Ectodermal cell (in vitro differentiated cells): ENCODE measurements around the gene OR4S2.

Experiments used
- H3K27ac ChIP-seq: 2 replicates; pipeline ENCODE4 v1.7.0; 2013; ENCODE audit warnings: mild to moderate bottlenecking, low read depth, low read length; ENCODE audit not compliant: insufficient read depth, poor library complexity, severe bottlenecking
- H3K27me3 ChIP-seq: 2 replicates; pipeline ENCODE4 v1.7.0; 2013; ENCODE audit warnings: mild to moderate bottlenecking, low read length; ENCODE audit not compliant: insufficient read depth, control insufficient read depth, poor library complexity, severe bottlenecking
- H3K36me3 ChIP-seq: one replicate; pipeline ENCODE4 v1.7.0; 2013; ENCODE audit warnings: low read length; ENCODE audit not compliant: control insufficient read depth, insufficient read depth
- H3K4me1 ChIP-seq: one replicate; pipeline ENCODE4 v1.7.0; 2013; ENCODE audit warnings: low read length; ENCODE audit not compliant: control insufficient read depth, insufficient read depth
- H3K4me3 ChIP-seq: 2 replicates; pipeline ENCODE4 v1.7.0; 2013; ENCODE audit warnings: low read depth, low read length, control low read depth; ENCODE audit not compliant: insufficient read depth
- H3K9me3 ChIP-seq: 2 replicates; pipeline ENCODE4 v1.7.0; 2013; ENCODE audit warnings: mild to moderate bottlenecking, low read length, moderate library complexity; ENCODE audit not compliant: control insufficient read depth
- WGBS, 2 experiments: methylation state at CpG; one replicate each; pipeline ENCODE4 v1.1.7; 2013; ENCODE audit warnings: missing lambda C conversion rate in 2 of 2; 5-methylcytosine and 5-hydroxymethylcytosine counted together

OR4S2 gene

DNA sequence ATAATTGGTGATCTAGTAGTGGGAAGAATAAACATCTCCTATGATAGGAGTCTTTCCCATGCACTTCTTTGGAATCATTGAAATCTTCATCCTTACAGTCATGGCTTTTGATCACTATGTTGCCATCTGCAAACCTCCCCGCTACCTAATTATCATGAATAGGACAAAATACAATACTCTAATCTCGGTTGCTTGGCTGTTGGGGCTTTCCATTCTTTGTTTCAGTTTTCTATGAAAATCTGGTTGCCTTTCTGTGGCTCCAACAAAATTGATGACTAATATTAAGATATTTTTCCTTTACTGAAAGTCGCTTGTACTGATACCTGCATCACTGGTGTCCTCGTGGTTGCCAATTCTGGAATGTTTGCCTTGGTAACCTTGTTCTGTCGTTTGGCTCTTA, 25.7 kb downstream of the OR4S2 start:
- Histone ChIP-seq H3K27ac (no peak overlapping the region), H3K36me3 (no peaks in the 10 kb centered on the region), H3K4me3 (no peak overlapping the region), H3K9me3 (peaks cover 4% of the 10 kb centered on the region), H3K27me3 (no peaks in the 10 kb centered on the region), H3K4me1 (no peaks in the 10 kb centered on the region)
- 63 to 70% methylated on average over 4 to 5 of the region's 5 CpGs for WGBS, 2 experiments

DNA sequence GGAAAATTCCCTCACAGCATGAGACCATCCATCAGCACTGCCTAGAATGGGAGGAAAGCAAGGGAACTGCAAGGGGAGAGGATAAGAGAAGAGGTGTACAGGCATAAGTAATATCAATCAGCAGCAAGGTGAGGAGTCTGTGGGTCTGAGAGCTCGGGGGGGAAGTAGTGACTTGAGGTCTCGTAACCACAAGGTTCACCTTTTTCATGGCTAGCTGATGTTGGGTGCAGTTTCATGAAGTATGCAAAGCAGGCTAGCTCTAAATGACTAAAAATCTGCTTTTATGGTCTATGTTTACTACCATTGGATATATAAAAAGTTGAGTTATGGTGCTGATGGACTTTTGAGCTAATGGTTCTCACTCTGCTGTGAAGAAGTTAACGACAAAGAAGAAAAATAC, 49.7 kb downstream of the OR4S2 start:
- no peaks in the 10 kb centered on the region for H3K27me3 ChIP-seq
- 81% methylated on average over 3 of the region's 3 CpGs for WGBS, 2 experiments
- peaks cover 14% of the 10 kb centered on the region for H3K9me3 ChIP-seq
- no peak overlapping the region for H3K27ac ChIP-seq
- H3K4me1 ChIP-seq: no peaks in the 10 kb centered on the region
- no peak overlapping the region for H3K4me3 ChIP-seq
- no peaks in the 10 kb centered on the region for H3K36me3 ChIP-seq

DNA sequence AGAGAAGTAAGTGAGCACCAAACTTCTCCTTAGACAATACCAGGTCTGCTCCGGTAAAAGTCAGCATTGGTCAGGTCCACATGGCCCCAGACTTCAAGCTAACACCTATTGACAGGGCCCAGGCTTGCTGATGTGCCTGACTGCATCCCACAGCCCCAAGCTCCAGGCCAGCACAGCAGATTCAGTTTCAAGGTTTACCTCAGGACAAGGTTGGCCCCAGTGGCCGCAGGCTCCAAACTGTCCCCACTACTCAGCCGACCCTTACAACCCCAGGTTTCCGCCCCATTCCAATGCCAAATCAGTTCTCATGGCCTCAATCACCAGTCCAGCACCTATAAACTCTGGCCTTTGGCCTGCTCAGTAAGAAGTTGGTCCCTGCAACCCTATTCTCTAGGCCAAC, 53.3 kb downstream of the OR4S2 start:
- Histone ChIP-seq H3K4me1 (no peaks in the 10 kb centered on the region), H3K27ac (no peak overlapping the region), H3K9me3 (peaks cover 8% of the 10 kb centered on the region), H3K4me3 (no peak overlapping the region), H3K27me3 (no peaks in the 10 kb centered on the region), H3K36me3 (no peaks in the 10 kb centered on the region)
- 74 to 83% methylated on average over 4 of the region's 4 CpGs for WGBS, 2 experiments
